ENCODE measurements around the gene AKR1B1. TPM values are rescaled to one million over a fixed set of nuclear protein-coding genes. Genes with fewer than 3 reads are reported as not detected.

AKR1B1 gene
- total RNA-seq, 4 donors from 2014 or later: 17.8 to 47.5 (median 31.0) TPM

DNA sequence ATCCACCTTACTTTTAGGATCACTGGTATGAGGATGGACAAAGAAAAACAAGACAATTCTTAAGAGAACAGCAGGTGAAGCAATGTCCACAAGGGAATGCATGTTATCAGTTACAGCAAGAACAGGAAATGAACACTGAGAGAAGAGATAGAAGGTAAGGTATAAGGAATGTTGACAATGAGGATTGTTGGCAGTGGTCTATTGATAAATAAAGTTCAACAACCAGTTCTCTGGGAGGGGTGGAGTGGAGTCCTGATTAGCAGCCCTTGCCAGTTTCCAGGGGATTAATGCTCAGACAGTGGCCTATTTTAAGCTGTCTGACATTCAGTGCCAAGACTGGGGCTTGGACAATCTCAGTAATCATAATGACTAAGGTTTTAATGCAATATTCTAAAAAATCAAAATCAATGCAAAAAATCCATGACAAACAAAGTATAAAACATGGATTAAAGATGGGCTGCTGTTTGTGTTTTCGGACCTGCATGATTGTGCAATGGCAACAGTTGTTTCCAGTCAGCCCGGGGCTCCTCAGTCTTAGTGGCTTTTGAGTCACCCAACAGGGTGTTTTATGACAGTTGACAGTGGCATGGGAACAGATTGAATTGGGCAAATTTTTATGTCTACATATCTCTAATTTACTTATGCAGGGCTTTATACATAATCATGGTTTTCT, 13.8 kb upstream of the AKR1B1 start:
- DNase-seq: no peak
- intact Hi-C loops (cut with DNase I): no loop called here

DNA sequence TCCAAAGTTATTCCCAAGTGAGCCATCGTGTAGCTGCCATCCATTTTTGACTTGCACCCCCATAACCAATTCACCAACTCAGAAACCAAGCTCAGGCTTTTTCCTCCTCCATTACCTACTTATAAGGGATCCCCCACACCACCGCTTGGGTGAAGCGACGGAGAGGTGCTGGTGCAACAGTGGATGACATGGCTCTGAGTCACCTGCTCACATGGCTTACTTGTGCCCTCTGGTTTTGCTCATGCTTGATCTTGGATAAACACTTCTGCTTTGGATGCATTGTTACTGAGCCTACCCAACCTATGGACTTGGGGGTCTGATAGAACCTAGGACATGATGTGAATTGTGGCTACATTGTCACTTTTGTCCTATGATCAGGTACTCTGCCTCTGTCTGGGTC, 12.0 kb upstream of the AKR1B1 start:
- DNase-seq: no peak
- no peak overlapping the region for H3K27ac ChIP-seq
- no peaks in the 10 kb centered on the region for H3K9me3 ChIP-seq
- no peak overlapping the region for H3K4me3 ChIP-seq
- TF ChIP-seq, protein P1, sequence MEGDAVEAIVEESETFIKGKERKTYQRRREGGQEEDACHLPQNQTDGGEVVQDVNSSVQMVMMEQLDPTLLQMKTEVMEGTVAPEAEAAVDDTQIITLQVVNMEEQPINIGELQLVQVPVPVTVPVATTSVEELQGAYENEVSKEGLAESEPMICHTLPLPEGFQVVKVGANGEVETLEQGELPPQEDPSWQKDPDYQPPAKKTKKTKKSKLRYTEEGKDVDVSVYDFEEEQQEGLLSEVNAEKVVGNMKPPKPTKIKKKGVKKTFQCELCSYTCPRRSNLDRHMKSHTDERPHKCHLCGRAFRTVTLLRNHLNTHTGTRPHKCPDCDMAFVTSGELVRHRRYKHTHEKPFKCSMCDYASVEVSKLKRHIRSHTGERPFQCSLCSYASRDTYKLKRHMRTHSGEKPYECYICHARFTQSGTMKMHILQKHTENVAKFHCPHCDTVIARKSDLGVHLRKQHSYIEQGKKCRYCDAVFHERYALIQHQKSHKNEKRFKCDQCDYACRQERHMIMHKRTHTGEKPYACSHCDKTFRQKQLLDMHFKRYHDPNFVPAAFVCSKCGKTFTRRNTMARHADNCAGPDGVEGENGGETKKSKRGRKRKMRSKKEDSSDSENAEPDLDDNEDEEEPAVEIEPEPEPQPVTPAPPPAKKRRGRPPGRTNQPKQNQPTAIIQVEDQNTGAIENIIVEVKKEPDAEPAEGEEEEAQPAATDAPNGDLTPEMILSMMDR (IDR thresholded peaks at IDR 0.05): peak in 1 of 6 experiments; percentile 25
- no peak for TF ChIP-seq POLR2A (IDR thresholded peaks at IDR 0.05)
- peaks cover 0 to 47% (median 6%) of the 10 kb centered on the region in 3 donors for H3K4me1 ChIP-seq
- intact Hi-C loops (cut with DNase I): no loop called here
- WGBS, 2 donors: 50 to 74% methylated on average over 4 of the region's 4 CpGs
- no peaks in the 10 kb centered on the region for H3K36me3 ChIP-seq
- H3K27me3 ChIP-seq: no peaks in the 10 kb centered on the region

More for the DNA sequence above, 13.8 kb upstream of the AKR1B1 start:
- WGBS, 2 donors: 43 to 65% methylated on average over 2 of the region's 2 CpGs
- H3K27ac ChIP-seq: peak overlapping the region in 1 of 4 donors; percentile 48
- no peaks in the 10 kb centered on the region for H3K27me3 ChIP-seq
- no peak overlapping the region for H3K4me3 ChIP-seq
- no peak for TF ChIP-seq POLR2A (IDR thresholded peaks at IDR 0.05)
- TF ChIP-seq, protein P1 (IDR thresholded peaks at IDR 0.05): no peak
- no peaks in the 10 kb centered on the region for H3K36me3 ChIP-seq
- peaks cover 0 to 57% (median 6%) of the 10 kb centered on the region in 3 donors for H3K4me1 ChIP-seq
- H3K9me3 ChIP-seq: no peaks in the 10 kb centered on the region

DNA sequence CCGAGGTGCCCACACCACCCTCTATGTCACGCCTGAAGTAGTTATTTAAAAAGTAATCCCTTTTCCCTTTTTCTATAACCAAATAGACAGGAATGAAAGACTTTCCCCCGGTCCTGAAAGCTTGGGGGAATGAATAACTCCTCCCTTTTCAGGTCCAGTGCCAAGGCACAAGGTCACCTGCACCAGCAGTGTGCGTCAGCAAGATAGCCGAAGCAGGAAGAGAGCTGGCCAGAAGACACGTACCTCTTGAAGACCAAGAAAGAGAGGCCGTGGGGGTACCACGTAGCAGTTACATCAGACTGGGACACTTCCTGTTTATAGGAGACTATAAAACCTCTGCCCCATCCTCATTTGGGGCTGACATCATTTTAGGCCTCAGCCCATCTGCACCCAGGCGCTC, 10.7 kb upstream of the AKR1B1 start:
- WGBS, 2 donors: 82 to 88% methylated on average over 5 to 9 of the region's 9 CpGs
- intact Hi-C loops (cut with DNase I): no loop called here
- TF ChIP-seq POLR2A (IDR thresholded peaks at IDR 0.05): no peak
- TF ChIP-seq, protein P1 (IDR thresholded peaks at IDR 0.05): no peak
- Histone ChIP-seq H3K36me3 (no peaks in the 10 kb centered on the region), H3K4me1 (peaks cover 0 to 40% (median 6%) of the 10 kb centered on the region in 3 donors), H3K4me3 (no peak overlapping the region), H3K9me3 (peaks cover 0 to 6% (median 4%) of the 10 kb centered on the region in 3 donors), H3K27me3 (no peaks in the 10 kb centered on the region), H3K27ac (no peak overlapping the region)
- no peak for DNase-seq

DNA sequence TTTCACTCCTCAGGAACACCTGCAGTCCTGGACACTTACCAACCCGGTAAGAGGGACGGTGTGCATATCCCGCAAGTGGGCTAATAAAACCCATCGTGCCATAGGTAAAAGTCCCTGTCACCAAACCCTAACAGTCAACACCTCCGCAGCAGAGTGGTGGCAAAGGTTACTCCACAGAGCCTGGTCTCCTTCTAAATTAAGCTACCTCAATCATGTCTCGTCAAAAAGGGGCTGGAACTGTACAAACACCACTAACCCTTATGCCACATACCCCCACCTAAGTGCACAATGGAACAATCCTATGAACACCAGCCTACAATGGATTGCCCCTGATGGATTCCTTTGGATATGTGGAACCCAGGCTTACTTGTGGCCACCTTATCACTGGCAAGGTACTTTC, 9.6 kb upstream of the AKR1B1 start:
- Histone ChIP-seq H3K36me3 (no peaks in the 10 kb centered on the region), H3K4me3 (no peak overlapping the region), H3K27ac (no peak overlapping the region), H3K9me3 (peaks cover 0 to 15% (median 4%) of the 10 kb centered on the region in 3 donors), H3K4me1 (peaks cover 0 to 29% (median 5%) of the 10 kb centered on the region in 3 donors), H3K27me3 (no peaks in the 10 kb centered on the region)
- DNase-seq: no peak
- intact Hi-C loops (cut with DNase I): no loop called here
- TF ChIP-seq POLR2A (IDR thresholded peaks at IDR 0.05): no peak
- TF ChIP-seq, protein P1 (IDR thresholded peaks at IDR 0.05): no peak
- 89% methylated on average over 2 to 6 of the region's 6 CpGs for WGBS, 2 donors

DNA sequence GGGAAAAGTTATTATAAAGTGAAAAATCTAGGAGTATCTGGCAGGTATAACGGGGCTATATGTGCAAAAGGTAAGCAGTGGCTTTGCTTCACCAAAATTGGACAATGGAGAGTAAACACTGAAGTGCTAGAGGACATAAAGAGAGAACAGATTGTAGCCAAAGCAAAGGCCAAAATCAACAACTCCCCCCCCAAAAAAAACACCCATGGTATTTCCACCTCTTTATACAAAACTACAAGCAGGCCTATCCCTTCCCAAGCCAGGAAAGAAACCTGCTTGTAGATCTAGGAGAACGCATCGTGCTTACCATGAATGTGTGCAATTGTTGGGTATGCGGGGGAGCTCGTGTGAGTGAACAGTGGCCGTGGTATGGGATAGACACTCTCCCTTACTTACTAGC, 9.2 kb upstream of the AKR1B1 start:
- WGBS, 2 donors: 19 to 87% methylated on average over 1 to 6 of the region's 6 CpGs
- Histone ChIP-seq H3K27ac (no peak overlapping the region), H3K27me3 (no peaks in the 10 kb centered on the region), H3K36me3 (no peaks in the 10 kb centered on the region), H3K4me3 (no peak overlapping the region), H3K4me1 (peaks cover 0 to 25% (median under 1%) of the 10 kb centered on the region in 3 donors), H3K9me3 (peaks cover 0 to 16% (median 4%) of the 10 kb centered on the region in 3 donors)
- no peak for TF ChIP-seq POLR2A (IDR thresholded peaks at IDR 0.05)
- DNase-seq: no peak
- intact Hi-C loops (cut with DNase I): no loop called here

Measured in esophagus squamous epithelium (tissue), 5 donors.